B cell (primary cell): ENCODE measurements around the gene AGXT2.

Source experiments
- EZH2 ChIP-seq: IDR thresholded peaks from 2 replicates; pipeline ENCODE4 v1.6.1; 2012; ENCODE audit warnings: borderline replicate concordance, low read depth, mild to moderate bottlenecking, moderate library complexity, low read length; ENCODE audit not compliant: insufficient read depth, poor library complexity, severe bottlenecking
- TF ChIP-seq, protein P1 (sequence below): fragments of 200-600 bp; IDR thresholded peaks from one replicate; pipeline ENCODE4 v1.8.0; 2022; ENCODE audit warnings: antibody characterized with exemption, mild to moderate bottlenecking

DNA sequence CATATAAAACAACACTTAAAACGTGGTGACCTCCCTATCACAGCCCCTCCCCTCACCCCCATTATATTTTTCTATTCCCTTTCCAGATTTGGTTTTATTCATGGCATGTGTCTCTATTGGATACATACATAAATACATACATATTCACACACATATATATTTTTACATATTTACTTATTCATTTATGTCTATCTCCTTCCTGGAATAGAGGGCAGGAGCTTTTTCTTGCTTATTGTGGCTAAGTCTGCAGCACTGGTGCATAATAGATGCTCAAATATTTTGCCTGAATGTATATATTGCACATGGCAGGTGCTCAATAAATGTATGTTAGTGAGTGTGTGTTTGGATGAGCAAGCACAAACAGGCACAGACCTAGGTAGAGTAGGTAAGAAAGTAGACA is 2.5 kb downstream of the AGXT2 start:
- TF ChIP-seq, protein P1, sequence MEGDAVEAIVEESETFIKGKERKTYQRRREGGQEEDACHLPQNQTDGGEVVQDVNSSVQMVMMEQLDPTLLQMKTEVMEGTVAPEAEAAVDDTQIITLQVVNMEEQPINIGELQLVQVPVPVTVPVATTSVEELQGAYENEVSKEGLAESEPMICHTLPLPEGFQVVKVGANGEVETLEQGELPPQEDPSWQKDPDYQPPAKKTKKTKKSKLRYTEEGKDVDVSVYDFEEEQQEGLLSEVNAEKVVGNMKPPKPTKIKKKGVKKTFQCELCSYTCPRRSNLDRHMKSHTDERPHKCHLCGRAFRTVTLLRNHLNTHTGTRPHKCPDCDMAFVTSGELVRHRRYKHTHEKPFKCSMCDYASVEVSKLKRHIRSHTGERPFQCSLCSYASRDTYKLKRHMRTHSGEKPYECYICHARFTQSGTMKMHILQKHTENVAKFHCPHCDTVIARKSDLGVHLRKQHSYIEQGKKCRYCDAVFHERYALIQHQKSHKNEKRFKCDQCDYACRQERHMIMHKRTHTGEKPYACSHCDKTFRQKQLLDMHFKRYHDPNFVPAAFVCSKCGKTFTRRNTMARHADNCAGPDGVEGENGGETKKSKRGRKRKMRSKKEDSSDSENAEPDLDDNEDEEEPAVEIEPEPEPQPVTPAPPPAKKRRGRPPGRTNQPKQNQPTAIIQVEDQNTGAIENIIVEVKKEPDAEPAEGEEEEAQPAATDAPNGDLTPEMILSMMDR = no peak
- no peak for TF ChIP-seq EZH2
